HG03159 (cell line): ENCODE measurements around the gene SLC28A3.
"Not testable (repeated sequence)": the region's sequence is repeated elsewhere in the genome, so short reads cannot be mapped to it uniquely, and the experiment has no call there.

Source experiments
- ATAC-seq: cut with Tn5 transposase; IDR thresholded peaks from one replicate; pipeline ENCODE4 v1.9.1; 2021; ENCODE audit warnings: mild to moderate bottlenecking, moderate library complexity; ENCODE audit not compliant: unreplicated experiment

Gene SLC28A3

GRCh38 chr9:84340535-84340934 is at the start of gene SLC28A3:
Gene SLC28A3 (minus strand): TSS chr9:84340758. CDS start chr9:84340633, 125 bp downstream.
- no peak for ATAC-seq

- not testable (repeated sequence) for ATAC-seq
Observed at GRCh38 chr9:84390254-84390653, 49.7 kb upstream of the SLC28A3 start.

- no peak for ATAC-seq
Observed at GRCh38 chr9:84387821-84388220, 47.3 kb upstream of the SLC28A3 start.

- no peak for ATAC-seq
Observed at GRCh38 chr9:84386753-84387152, 46.2 kb upstream of the SLC28A3 start.

- no peak for ATAC-seq
Observed at GRCh38 chr9:84385386-84386040, 45.0 kb upstream of the SLC28A3 start.

GRCh38 chr9:84384617-84385016 is 44.1 kb upstream of the SLC28A3 start:
- no peak for ATAC-seq

GRCh38 chr9:84383178-84383577 is 42.6 kb upstream of the SLC28A3 start:
- ATAC-seq = no peak

GRCh38 chr9:84382720-84383119 is 42.2 kb upstream of the SLC28A3 start:
- no peak for ATAC-seq

- ATAC-seq = no peak
Observed at GRCh38 chr9:84381508-84381907, 41.0 kb upstream of the SLC28A3 start.

- ATAC-seq = no peak
Observed at GRCh38 chr9:84379740-84380139, 39.2 kb upstream of the SLC28A3 start.

GRCh38 chr9:84375954-84376353 is 35.4 kb upstream of the SLC28A3 start:
- ATAC-seq = no peak

- no peak for ATAC-seq
Observed at GRCh38 chr9:84374516-84374915, 34.0 kb upstream of the SLC28A3 start.

- no peak for ATAC-seq
Observed at GRCh38 chr9:84374013-84374412, 33.5 kb upstream of the SLC28A3 start.

GRCh38 chr9:84371737-84372136 is 31.2 kb upstream of the SLC28A3 start:
- ATAC-seq = no peak

GRCh38 chr9:84368601-84369000 is 28.0 kb upstream of the SLC28A3 start:
- ATAC-seq = no peak

GRCh38 chr9:84367726-84368125 is 27.2 kb upstream of the SLC28A3 start:
- not testable (repeated sequence) for ATAC-seq

GRCh38 chr9:84366683-84367082 is 26.1 kb upstream of the SLC28A3 start:
- ATAC-seq = no peak

GRCh38 chr9:84364894-84365490 is 24.4 kb upstream of the SLC28A3 start:
- ATAC-seq = not testable (repeated sequence)

GRCh38 chr9:84361645-84362044 is 21.1 kb upstream of the SLC28A3 start:
- no peak for ATAC-seq

GRCh38 chr9:84357275-84357674 is 16.7 kb upstream of the SLC28A3 start:
- no peak for ATAC-seq

GRCh38 chr9:84354035-84354434 is 13.5 kb upstream of the SLC28A3 start:
- ATAC-seq = no peak

- ATAC-seq = no peak
Observed at GRCh38 chr9:84349671-84350070, 9.1 kb upstream of the SLC28A3 start.

- no peak for ATAC-seq
Observed at GRCh38 chr9:84343111-84343521, 2.6 kb upstream of the SLC28A3 start.
